ENCODE results near the gene TIMP1. TPM values are rescaled to one million over a fixed set of nuclear protein-coding genes. Genes with fewer than 3 reads are reported as not detected.
A peak's percentile ranks its signal among the peaks of the same experiment; 100 is the strongest.

The TIMP1 gene
- polyA plus RNA-seq, 1 donor (not counting 4 experiments of a cell fraction or from before 2014, with no cell fraction given), result 151 TPM

DNA sequence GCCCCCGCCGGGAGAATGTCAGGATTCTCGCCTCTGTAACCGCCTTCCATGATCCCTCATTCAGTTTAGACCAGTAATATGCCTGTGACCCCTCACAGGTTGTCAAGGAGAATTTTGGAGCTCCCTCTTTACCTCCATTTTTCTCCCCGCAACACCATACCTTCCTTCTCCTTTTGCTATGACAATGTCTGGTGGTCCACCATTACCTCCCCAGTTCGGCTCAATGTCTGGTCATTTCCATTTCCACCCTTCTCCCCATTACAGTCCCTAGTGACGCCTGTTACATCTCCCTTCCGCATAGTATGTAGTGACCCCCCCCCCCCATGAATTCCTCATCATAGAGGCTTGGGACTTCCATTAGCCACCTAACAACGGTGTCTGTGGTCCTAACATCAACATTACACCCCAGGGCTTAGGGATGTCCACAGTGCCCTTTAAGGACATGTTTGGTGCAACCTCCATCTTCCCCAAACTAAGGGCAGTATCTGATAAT, 20.5 kb upstream of the TIMP1 start:
- peak overlapping the region; percentile 82 for H3K27ac ChIP-seq (ENCODE audit: control insufficient read depth, insufficient read depth, low read length)
- dilution Hi-C loops (cut with MboI; ENCODE audit: extremely low pct_ligation_motif_present, low sequenced_read_pairs), result no loop called here
- peaks cover 15% of the 10 kb centered on the region for H3K79me2 ChIP-seq (ENCODE audit: control insufficient read depth, insufficient read depth, low read length)
- H3K9ac ChIP-seq (ENCODE audit: control insufficient read depth, extremely low read depth, insufficient read depth, low read length), result peak overlapping the region; percentile 83
- peak overlapping the region; percentile 6 for H2AFZ ChIP-seq (ENCODE audit: control insufficient read depth, low read length)
- no peaks in the 10 kb centered on the region for H4K20me1 ChIP-seq (ENCODE audit: control insufficient read depth, extremely low read depth, insufficient read depth, low read length)
- no peaks in the 10 kb centered on the region for H3K27me3 ChIP-seq (ENCODE audit: control insufficient read depth, extremely low read depth, insufficient read depth, low read length)
- no peaks in the 10 kb centered on the region for H3K9me1 ChIP-seq (ENCODE audit: control insufficient read depth, extremely low read depth, insufficient read depth, low read length)
- no peaks in the 10 kb centered on the region for H3K9me3 ChIP-seq (ENCODE audit: control insufficient read depth, low read depth, low read length)
- H3K4me2 ChIP-seq (ENCODE audit: control insufficient read depth, extremely low read depth, insufficient read depth, low read depth, low read length), result peak overlapping the region; percentile 70
- TF ChIP-seq EZH2 (IDR thresholded peaks at IDR 0.05; ENCODE audit: low read length), result no peak
- TF ChIP-seq, protein P1, sequence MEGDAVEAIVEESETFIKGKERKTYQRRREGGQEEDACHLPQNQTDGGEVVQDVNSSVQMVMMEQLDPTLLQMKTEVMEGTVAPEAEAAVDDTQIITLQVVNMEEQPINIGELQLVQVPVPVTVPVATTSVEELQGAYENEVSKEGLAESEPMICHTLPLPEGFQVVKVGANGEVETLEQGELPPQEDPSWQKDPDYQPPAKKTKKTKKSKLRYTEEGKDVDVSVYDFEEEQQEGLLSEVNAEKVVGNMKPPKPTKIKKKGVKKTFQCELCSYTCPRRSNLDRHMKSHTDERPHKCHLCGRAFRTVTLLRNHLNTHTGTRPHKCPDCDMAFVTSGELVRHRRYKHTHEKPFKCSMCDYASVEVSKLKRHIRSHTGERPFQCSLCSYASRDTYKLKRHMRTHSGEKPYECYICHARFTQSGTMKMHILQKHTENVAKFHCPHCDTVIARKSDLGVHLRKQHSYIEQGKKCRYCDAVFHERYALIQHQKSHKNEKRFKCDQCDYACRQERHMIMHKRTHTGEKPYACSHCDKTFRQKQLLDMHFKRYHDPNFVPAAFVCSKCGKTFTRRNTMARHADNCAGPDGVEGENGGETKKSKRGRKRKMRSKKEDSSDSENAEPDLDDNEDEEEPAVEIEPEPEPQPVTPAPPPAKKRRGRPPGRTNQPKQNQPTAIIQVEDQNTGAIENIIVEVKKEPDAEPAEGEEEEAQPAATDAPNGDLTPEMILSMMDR (optimal IDR thresholded peaks at IDR 0.05 in 1 of 3, IDR thresholded peaks at IDR 0.05 in 1 of 3, conservative IDR thresholded peaks at IDR 0.05 in 1 of 3; ENCODE audit: extremely low read depth in 1 of 3, insufficient read depth in 2 of 3, low read length in 3 of 3), result no peak
- no peak for DNase-seq (ENCODE audit: low read depth, low spot score)
- peaks cover 0 to under 1% of the 10 kb centered on the region in 2 experiments for H3K36me3 ChIP-seq (ENCODE audit: control insufficient read depth in 2 of 2, extremely low read depth in 1 of 2, insufficient read depth in 2 of 2, low read length in 2 of 2)
- H3K4me1 ChIP-seq (ENCODE audit: control insufficient read depth, extremely low read depth, insufficient read depth, low read length), result peaks cover 4% of the 10 kb centered on the region
- H3K4me3 ChIP-seq (ENCODE audit: control insufficient read depth in 2 of 3, extremely low read depth in 1 of 3, insufficient read depth in 2 of 3, low read depth in 1 of 3, low read length in 3 of 3), result peak overlapping the region; percentile 54 to 85 (median 70)
- no peak for FAIRE-seq

GRCh38 chrX:47562615-47563243, 19.5 kb upstream of the TIMP1 start:
- Histone ChIP-seq H4K20me1 (ENCODE audit: control insufficient read depth, extremely low read depth, insufficient read depth, low read length) (no peaks in the 10 kb centered on the region), H3K27me3 (ENCODE audit: control insufficient read depth, extremely low read depth, insufficient read depth, low read length) (no peaks in the 10 kb centered on the region), H3K36me3 (ENCODE audit: control insufficient read depth in 2 of 2, extremely low read depth in 1 of 2, insufficient read depth in 2 of 2, low read length in 2 of 2) (peaks cover 0 to 3% of the 10 kb centered on the region in 2 experiments), H2AFZ (ENCODE audit: control insufficient read depth, low read length) (no peak overlapping the region), H3K9ac (ENCODE audit: control insufficient read depth, extremely low read depth, insufficient read depth, low read length) (no peak overlapping the region), H3K4me1 (ENCODE audit: control insufficient read depth, extremely low read depth, insufficient read depth, low read length) (peaks cover 4% of the 10 kb centered on the region), H3K27ac (ENCODE audit: control insufficient read depth, insufficient read depth, low read length) (no peak overlapping the region), H3K9me3 (ENCODE audit: control insufficient read depth, low read depth, low read length) (no peaks in the 10 kb centered on the region), H3K4me2 (ENCODE audit: control insufficient read depth, extremely low read depth, insufficient read depth, low read depth, low read length) (peak overlapping the region; percentile 27), H3K79me2 (ENCODE audit: control insufficient read depth, insufficient read depth, low read length) (peaks cover 15% of the 10 kb centered on the region), H3K4me3 (ENCODE audit: control insufficient read depth in 2 of 3, extremely low read depth in 1 of 3, insufficient read depth in 2 of 3, low read depth in 1 of 3, low read length in 3 of 3) (no peak overlapping the region), H3K9me1 (ENCODE audit: control insufficient read depth, extremely low read depth, insufficient read depth, low read length) (no peaks in the 10 kb centered on the region)
- no peak for DNase-seq (ENCODE audit: low read depth, low spot score)
- no peak for TF ChIP-seq EZH2 (IDR thresholded peaks at IDR 0.05; ENCODE audit: low read length)
- TF ChIP-seq, protein P1 (optimal IDR thresholded peaks at IDR 0.05 in 1 of 3, IDR thresholded peaks at IDR 0.05 in 1 of 3, conservative IDR thresholded peaks at IDR 0.05 in 1 of 3; ENCODE audit: extremely low read depth in 1 of 3, insufficient read depth in 2 of 3, low read length in 3 of 3), result peak; percentile 23 to 45 (median 28)
- dilution Hi-C loops (cut with MboI; ENCODE audit: extremely low pct_ligation_motif_present, low sequenced_read_pairs), result no loop called here
- no peak for FAIRE-seq
